ENCODE data around the gene PICK1. TPM values are rescaled to one million over a fixed set of nuclear protein-coding genes. Genes with fewer than 3 reads are reported as not detected.

Gene PICK1
- total and polyA plus RNA-seq, 2 of the 13 experiments (the other 11 are each of a cell fraction or from before 2014, with no cell fraction given): 19.3 to 25.3 TPM

GRCh38 chr22:38107692-38108515, 50.7 kb downstream of the PICK1 start (continued):
- TF ChIP-seq CREBL2 (CRISPR knock-in tag; IDR thresholded peaks at IDR 0.05; ENCODE audit: borderline replicate concordance) (no peak), UBTF (CRISPR knock-in tag; IDR thresholded peaks at IDR 0.05) (peak; percentile 68), ZNF326 (CRISPR knock-in tag; IDR thresholded peaks at IDR 0.05; ENCODE audit: borderline replicate concordance) (no peak), TERF1 (CRISPR knock-in tag; IDR thresholded peaks at IDR 0.05) (no peak), DNMT1 (CRISPR knock-in tag; IDR thresholded peaks at IDR 0.05) (no peak), ZNF362 (CRISPR knock-in tag; IDR thresholded peaks at IDR 0.05; ENCODE audit: borderline replicate concordance) (no peak), ASH2L (IDR thresholded peaks at IDR 0.05; ENCODE audit: insufficient read length, low read depth, low read length) (peak; percentile 25), SIX4 (CRISPR knock-in tag; IDR thresholded peaks at IDR 0.05) (no peak), HOMEZ (CRISPR knock-in tag; IDR thresholded peaks at IDR 0.05; ENCODE audit: low read depth) (0 out of 2 replicates have a peak, but pooled peaks have one; percentile 25), CENPBD1 (CRISPR knock-in tag; IDR thresholded peaks at IDR 0.05; ENCODE audit: borderline replicate concordance, low read depth) (no peak), ZNF75D (CRISPR knock-in tag; IDR thresholded peaks at IDR 0.05; ENCODE audit: borderline replicate concordance) (no peak), GLMP (CRISPR knock-in tag; IDR thresholded peaks at IDR 0.05; ENCODE audit: borderline replicate concordance) (no peak), MAF1 (CRISPR knock-in tag; IDR thresholded peaks at IDR 0.05; ENCODE audit: borderline replicate concordance) (no peak), PRPF4 (IDR thresholded peaks at IDR 0.05; ENCODE audit: low read depth, low read length, poor library complexity, severe bottlenecking) (no peak), KLF6 (CRISPR knock-in tag; IDR thresholded peaks at IDR 0.05) (peak; percentile 66; the same call in 1 of the 2 replicates), ZNF136 (CRISPR knock-in tag; IDR thresholded peaks at IDR 0.05; ENCODE audit: low read depth) (no peak), ZNF720 (CRISPR knock-in tag; IDR thresholded peaks at IDR 0.05) (no peak), ZNF274 (CRISPR knock-in tag; IDR thresholded peaks at IDR 0.05) (0 out of 2 replicates have a peak, but pooled peaks have one; percentile 9)

Measured in HepG2 (cell line).